NAMALWA (cell line): ENCODE data around the gene AMBRA1.

Source experiments
- DNase-seq: peaks from one replicate; pipeline ENCODE4 v3.0.0-alpha.2; 2015; ENCODE audit warnings: low spot score

Gene AMBRA1

DNA sequence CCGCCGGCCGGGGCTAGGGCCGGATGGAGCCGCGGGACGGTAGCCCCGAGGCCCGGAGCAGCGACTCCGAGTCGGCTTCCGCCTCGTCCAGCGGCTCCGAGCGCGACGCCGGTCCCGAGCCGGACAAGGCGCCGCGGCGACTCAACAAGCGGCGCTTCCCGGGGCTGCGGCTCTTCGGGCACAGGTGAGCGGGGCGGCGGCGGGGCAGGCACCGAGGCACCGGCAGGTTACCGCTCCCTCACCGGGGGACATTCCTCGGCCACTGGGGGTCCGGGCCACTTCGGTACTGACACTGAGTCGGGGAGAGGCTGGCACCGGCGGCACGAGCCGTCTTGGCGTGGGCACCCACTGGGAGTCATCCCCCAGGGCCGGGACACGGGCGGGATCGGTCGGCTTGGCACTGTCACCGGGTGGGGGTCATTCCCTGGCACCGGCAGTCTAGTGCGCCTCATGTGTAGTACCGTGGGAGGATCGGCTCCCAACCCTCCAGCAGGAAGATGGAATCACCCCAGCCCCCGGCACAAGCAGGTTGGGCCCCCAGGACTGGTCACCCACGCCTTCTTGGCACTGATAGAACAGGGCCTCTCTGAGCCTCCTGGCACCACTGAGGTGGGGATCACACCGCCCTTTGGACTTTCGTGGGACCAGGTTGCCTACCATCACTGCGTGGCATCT, 246.0 kb downstream of the AMBRA1 start:
- DNase-seq: no peak

DNA sequence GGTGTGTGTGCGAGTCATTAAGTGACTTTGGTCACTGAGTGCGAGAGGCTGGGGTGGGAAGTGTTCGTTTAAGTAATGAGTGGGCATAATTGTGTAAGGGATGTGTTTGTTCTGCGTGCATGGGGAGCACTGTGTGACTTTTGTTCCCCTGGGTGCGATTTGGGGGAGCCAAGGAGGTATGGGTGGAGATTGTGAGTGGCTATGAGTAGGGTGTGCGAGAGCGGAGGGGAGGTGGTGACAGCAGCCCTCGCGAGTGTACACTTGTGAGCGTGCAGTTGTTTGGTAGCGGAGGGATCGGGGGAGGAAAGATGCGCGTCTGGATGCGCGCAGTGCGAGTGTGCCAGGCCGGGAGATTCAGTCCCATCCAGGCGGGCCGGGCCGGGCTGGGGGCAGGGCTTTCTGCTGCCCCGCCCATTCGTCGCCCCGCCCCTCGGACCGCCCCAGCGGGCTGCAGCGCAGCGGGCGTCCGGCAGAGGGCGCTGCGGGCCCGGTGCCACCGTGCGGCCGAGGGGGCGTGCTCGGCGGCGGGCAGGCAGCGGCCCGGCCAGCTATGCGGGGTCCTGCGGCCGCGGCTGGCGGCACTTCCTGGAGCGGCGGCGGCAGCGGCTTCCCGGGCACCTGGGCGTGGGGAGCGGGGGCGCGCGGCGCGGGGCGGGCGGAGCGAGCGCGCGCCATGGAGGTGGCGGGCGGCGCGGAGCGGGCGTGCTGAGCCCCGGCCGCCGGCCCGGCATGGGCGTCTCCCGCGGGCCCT, 246.8 kb downstream of the AMBRA1 start, which contains the start of gene DGKZ:
TSS of gene DGKZ (plus strand) at position 578 of the 751 bp plus-strand sequence. CDS start 197 bp downstream, outside the sequence.
- peak; percentile 86 for DNase-seq
